AG08395 (cell line): ENCODE measurements around the gene MRTFB.
A peak's percentile ranks its signal among the peaks of the same experiment; 100 is the strongest.
"Not testable (repeated sequence)": the region's sequence is repeated elsewhere in the genome, so short reads cannot be mapped to it uniquely, and the experiment has no call there.

Source experiments
- DNase-seq: peaks from one replicate; pipeline ENCODE4 v3.0.0; 2012; ENCODE audit warnings: mixed read lengths, low spot score

Gene MRTFB

GRCh38 chr16:14105760-14106375 lies 34.7 kb downstream of the MRTFB start:
- DNase-seq, result no peak

- DNase-seq, result no peak
Measured at GRCh38 chr16:14106457-14106856, 35.3 kb downstream of the MRTFB start.

- no peak for DNase-seq
Measured at GRCh38 chr16:14106961-14107360, 35.8 kb downstream of the MRTFB start.

GRCh38 chr16:14109077-14109775 lies 38.1 kb downstream of the MRTFB start:
- no peak for DNase-seq

GRCh38 chr16:14109782-14110727 lies 38.9 kb downstream of the MRTFB start:
- DNase-seq, result no peak

- DNase-seq, result no peak
Measured at GRCh38 chr16:14110728-14111251, 39.7 kb downstream of the MRTFB start.

GRCh38 chr16:14111713-14112538 lies 40.8 kb downstream of the MRTFB start:
- DNase-seq, result peak; percentile 14

- DNase-seq, result no peak
Measured at GRCh38 chr16:14112539-14112856, 41.4 kb downstream of the MRTFB start.

- no peak for DNase-seq
Measured at GRCh38 chr16:14113344-14113743, 42.2 kb downstream of the MRTFB start.

GRCh38 chr16:14117051-14117450 lies 45.9 kb downstream of the MRTFB start:
- no peak for DNase-seq

- no peak for DNase-seq
Measured at GRCh38 chr16:14119799-14120198, 48.7 kb downstream of the MRTFB start.

- DNase-seq, result no peak
Measured at GRCh38 chr16:14120335-14120734, 49.2 kb downstream of the MRTFB start.

GRCh38 chr16:14121142-14121541 lies 50.0 kb downstream of the MRTFB start:
- no peak for DNase-seq

- DNase-seq, result no peak
Measured at GRCh38 chr16:14121872-14122271, 50.8 kb downstream of the MRTFB start.

GRCh38 chr16:14122430-14122829 lies 51.3 kb downstream of the MRTFB start:
- DNase-seq, result not testable (repeated sequence)

GRCh38 chr16:14125000-14125681 lies 54.0 kb downstream of the MRTFB start:
- DNase-seq, result no peak

GRCh38 chr16:14125708-14126107 lies 54.6 kb downstream of the MRTFB start:
- no peak for DNase-seq

- DNase-seq, result no peak
Measured at GRCh38 chr16:14128097-14128496, 57.0 kb downstream of the MRTFB start.

GRCh38 chr16:14129502-14129901 lies 58.4 kb downstream of the MRTFB start:
- no peak for DNase-seq

GRCh38 chr16:14131774-14132695 lies 60.9 kb downstream of the MRTFB start:
- no peak for DNase-seq
